WTC11 (cell line): ENCODE measurements around the gene BPI.

Source experiments
- CREB1 ChIP-seq: sonication (generic); formaldehyde crosslinking; IDR thresholded peaks from 2 replicates; pipeline ENCODE4 v1.8.0; 2023; ENCODE audit warnings: mild to moderate bottlenecking, missing genetic modification reagents
- ELF4 ChIP-seq: sonication (generic); formaldehyde crosslinking; IDR thresholded peaks from 2 replicates; pipeline ENCODE4 v1.8.1; 2022; ENCODE audit warnings: low read depth, mild to moderate bottlenecking, moderate library complexity, missing genetic modification reagents
- ETV6 ChIP-seq: sonication (generic); formaldehyde crosslinking; IDR thresholded peaks from 2 replicates; pipeline ENCODE4 v1.8.1; 2022; ENCODE audit warnings: mild to moderate bottlenecking, missing genetic modification reagents
- FOXK1 ChIP-seq: sonication (generic); formaldehyde crosslinking; IDR thresholded peaks from 2 replicates; pipeline ENCODE4 v1.8.0; 2022; ENCODE audit warnings: mild to moderate bottlenecking, moderate library complexity, missing genetic modification reagents
- HMGA2 ChIP-seq: fragments of 250-450 bp; sonication (Bioruptor Pico); IDR thresholded peaks from 2 replicates; pipeline ENCODE4 v1.4.0; 2021; ENCODE audit warnings: mild to moderate bottlenecking, moderate library complexity
- NR2C2 ChIP-seq: sonication (generic); formaldehyde crosslinking; IDR thresholded peaks from 2 replicates; pipeline ENCODE4 v1.8.0; 2022; ENCODE audit warnings: mild to moderate bottlenecking, missing genetic modification reagents
- NR3C1 ChIP-seq: sonication (generic); formaldehyde crosslinking; conservative IDR thresholded peaks from 2 replicates; pipeline ENCODE4 v1.8.1; 2023; ENCODE audit warnings: low read depth, mild to moderate bottlenecking, missing genetic modification reagents
- TEAD4 ChIP-seq: sonication (generic); formaldehyde crosslinking; IDR thresholded peaks from 2 replicates; pipeline ENCODE4 v1.8.0; 2022; ENCODE audit warnings: mild to moderate bottlenecking, missing genetic modification reagents
- ZNF219 ChIP-seq: sonication (generic); formaldehyde crosslinking; IDR thresholded peaks from 2 replicates; pipeline ENCODE4 v1.8.0; 2023; ENCODE audit warnings: missing genetic modification reagents, mild to moderate bottlenecking, borderline replicate concordance
- ZNF232 ChIP-seq: sonication (generic); formaldehyde crosslinking; IDR thresholded peaks from 2 replicates; pipeline ENCODE4 v1.8.0; 2022; ENCODE audit warnings: mild to moderate bottlenecking, missing genetic modification reagents
- TF ChIP-seq, protein P1 (sequence below): fragments of 200-600 bp; IDR thresholded peaks from 2 replicates; pipeline ENCODE4 v1.8.0; 2022; ENCODE audit warnings: antibody characterized with exemption
- TF ChIP-seq, protein P2 (sequence below): sonication (generic); formaldehyde crosslinking; IDR thresholded peaks from 2 replicates; pipeline ENCODE4 v1.8.1; 2023; ENCODE audit warnings: mild to moderate bottlenecking, missing genetic modification reagents
- TF ChIP-seq, protein P3 (sequence below): sonication (generic); formaldehyde crosslinking; IDR thresholded peaks from 2 replicates; pipeline ENCODE4 v1.8.0; 2022; ENCODE audit warnings: mild to moderate bottlenecking, missing genetic modification reagents

DNA sequence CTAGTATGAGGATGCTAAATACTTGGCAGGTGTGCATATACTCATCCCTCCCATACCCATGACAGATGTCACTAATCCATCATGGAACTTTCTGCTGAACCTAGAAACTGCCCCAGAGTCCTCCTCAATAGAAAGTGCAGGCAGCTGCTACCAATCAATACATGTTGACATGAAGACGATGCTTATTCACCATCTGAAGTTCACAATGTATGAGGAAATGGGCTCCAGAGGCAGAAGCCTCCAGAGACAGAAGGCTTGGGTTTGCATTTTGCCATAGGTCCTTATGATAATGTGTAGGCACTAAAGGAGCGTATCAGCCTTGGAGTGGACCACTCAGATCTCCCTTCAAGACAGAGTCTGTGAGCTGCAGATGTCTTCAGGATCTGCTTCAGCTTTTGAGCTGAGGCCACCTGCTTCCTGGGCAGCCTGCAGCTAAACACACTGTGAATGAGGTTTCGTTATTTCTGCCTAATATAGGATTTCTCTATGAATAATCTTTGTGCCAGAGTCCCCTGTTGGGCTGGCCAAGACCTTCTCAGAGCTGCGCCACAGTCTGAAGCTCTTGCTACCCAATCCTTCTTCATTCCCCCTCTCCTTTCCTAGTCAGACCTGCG is 35.9 kb upstream of the BPI start:
- TF ChIP-seq, protein P1, sequence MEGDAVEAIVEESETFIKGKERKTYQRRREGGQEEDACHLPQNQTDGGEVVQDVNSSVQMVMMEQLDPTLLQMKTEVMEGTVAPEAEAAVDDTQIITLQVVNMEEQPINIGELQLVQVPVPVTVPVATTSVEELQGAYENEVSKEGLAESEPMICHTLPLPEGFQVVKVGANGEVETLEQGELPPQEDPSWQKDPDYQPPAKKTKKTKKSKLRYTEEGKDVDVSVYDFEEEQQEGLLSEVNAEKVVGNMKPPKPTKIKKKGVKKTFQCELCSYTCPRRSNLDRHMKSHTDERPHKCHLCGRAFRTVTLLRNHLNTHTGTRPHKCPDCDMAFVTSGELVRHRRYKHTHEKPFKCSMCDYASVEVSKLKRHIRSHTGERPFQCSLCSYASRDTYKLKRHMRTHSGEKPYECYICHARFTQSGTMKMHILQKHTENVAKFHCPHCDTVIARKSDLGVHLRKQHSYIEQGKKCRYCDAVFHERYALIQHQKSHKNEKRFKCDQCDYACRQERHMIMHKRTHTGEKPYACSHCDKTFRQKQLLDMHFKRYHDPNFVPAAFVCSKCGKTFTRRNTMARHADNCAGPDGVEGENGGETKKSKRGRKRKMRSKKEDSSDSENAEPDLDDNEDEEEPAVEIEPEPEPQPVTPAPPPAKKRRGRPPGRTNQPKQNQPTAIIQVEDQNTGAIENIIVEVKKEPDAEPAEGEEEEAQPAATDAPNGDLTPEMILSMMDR: no peak
- TF ChIP-seq ELF4 (CRISPR knock-in tag): no peak
- TF ChIP-seq, protein P2, sequence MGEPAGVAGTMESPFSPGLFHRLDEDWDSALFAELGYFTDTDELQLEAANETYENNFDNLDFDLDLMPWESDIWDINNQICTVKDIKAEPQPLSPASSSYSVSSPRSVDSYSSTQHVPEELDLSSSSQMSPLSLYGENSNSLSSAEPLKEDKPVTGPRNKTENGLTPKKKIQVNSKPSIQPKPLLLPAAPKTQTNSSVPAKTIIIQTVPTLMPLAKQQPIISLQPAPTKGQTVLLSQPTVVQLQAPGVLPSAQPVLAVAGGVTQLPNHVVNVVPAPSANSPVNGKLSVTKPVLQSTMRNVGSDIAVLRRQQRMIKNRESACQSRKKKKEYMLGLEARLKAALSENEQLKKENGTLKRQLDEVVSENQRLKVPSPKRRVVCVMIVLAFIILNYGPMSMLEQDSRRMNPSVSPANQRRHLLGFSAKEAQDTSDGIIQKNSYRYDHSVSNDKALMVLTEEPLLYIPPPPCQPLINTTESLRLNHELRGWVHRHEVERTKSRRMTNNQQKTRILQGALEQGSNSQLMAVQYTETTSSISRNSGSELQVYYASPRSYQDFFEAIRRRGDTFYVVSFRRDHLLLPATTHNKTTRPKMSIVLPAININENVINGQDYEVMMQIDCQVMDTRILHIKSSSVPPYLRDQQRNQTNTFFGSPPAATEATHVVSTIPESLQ (CRISPR knock-in tag): no peak
- no peak for TF ChIP-seq ZNF219 (CRISPR knock-in tag)
- TF ChIP-seq ZNF232 (CRISPR knock-in tag): no peak
- no peak for TF ChIP-seq FOXK1 (CRISPR knock-in tag)
- no peak for TF ChIP-seq HMGA2 (CRISPR knock-in tag)
- no peak for TF ChIP-seq CREB1 (CRISPR knock-in tag)
- TF ChIP-seq TEAD4 (CRISPR knock-in tag): no peak
- no peak for TF ChIP-seq NR3C1 (CRISPR knock-in tag)
- no peak for TF ChIP-seq ETV6 (CRISPR knock-in tag)
- TF ChIP-seq NR2C2 (CRISPR knock-in tag): no peak
- TF ChIP-seq, protein P3, sequence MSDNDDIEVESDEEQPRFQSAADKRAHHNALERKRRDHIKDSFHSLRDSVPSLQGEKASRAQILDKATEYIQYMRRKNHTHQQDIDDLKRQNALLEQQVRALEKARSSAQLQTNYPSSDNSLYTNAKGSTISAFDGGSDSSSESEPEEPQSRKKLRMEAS (CRISPR knock-in tag): no peak
